Ishikawa (cell line): Measurements from ENCODE around the gene ROPN1L.

Experiments used
- CREB1 ChIP-seq: IDR thresholded peaks from 2 replicates; pipeline ENCODE4 v1.6.1; 2012; ENCODE audit warnings: low read depth
- EGR1 ChIP-seq: IDR thresholded peaks from 2 replicates; pipeline ENCODE4 v1.6.1; 2012
- EP300 ChIP-seq: IDR thresholded peaks from 2 replicates; pipeline ENCODE4 v1.6.1; 2012; ENCODE audit warnings: borderline replicate concordance
- FOXM1 ChIP-seq: IDR thresholded peaks from 2 replicates; pipeline ENCODE4 v1.6.1; 2012; ENCODE audit warnings: low read depth, borderline replicate concordance
- NFIC ChIP-seq: IDR thresholded peaks from 2 replicates; pipeline ENCODE4 v1.6.1; 2012
- RAD21 ChIP-seq: IDR thresholded peaks from 2 replicates; pipeline ENCODE4 v1.6.1; 2012; ENCODE audit warnings: low read depth
- TAF1 ChIP-seq: IDR thresholded peaks from 2 replicates; pipeline ENCODE4 v1.6.1; 2012; ENCODE audit warnings: low read depth, mild to moderate bottlenecking
- TCF12 ChIP-seq: IDR thresholded peaks from 2 replicates; pipeline ENCODE4 v1.6.1; 2012; ENCODE audit warnings: low read depth
- YY1 ChIP-seq: IDR thresholded peaks from 2 replicates; pipeline ENCODE4 v1.6.1; 2012; ENCODE audit warnings: low read depth
- TF ChIP-seq, protein P1 (sequence below): IDR thresholded peaks from 2 replicates; pipeline ENCODE4 v1.6.1; 2012; ENCODE audit warnings: low read depth, mild to moderate bottlenecking
- TF ChIP-seq, protein P2 (sequence below): IDR thresholded peaks from 2 replicates; pipeline ENCODE4 v1.6.1; 2012
- TF ChIP-seq, protein P3 (sequence below): IDR thresholded peaks from 2 replicates; pipeline ENCODE4 v1.6.1; 2012

DNA sequence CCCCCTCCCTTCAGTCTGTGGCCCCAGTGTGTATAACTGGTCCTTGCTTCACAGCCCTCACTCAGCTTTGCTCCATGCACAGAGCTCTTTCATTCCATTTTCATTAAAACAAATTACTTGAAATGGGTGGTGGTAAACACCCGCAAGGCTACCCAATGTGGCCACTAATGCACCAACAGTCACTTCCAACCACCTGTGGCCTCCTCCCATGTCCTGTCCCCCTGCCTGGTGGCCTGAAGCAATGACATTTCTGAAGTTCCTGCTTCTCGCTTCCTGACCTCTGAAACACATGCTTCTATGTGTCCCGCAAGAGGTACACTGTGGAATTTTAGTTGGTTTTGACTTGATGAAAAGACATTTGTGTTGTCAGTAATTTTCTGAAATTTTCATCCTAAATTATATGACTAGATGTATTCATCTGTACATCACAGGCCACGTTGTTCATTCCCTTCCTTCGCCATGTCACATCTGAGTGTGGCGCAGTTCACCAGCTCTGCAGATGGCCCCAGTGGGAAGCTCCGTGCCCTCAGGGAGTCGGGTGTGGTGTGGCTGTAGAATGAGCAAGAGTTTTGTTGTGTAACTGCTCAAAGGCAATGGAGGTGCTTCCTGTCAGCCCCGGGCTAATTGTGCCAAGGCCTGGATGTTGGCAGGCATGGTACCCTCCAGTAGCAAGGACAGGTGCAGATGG lies 9.6 kb downstream of the ROPN1L start:
- TF ChIP-seq, protein P1, sequence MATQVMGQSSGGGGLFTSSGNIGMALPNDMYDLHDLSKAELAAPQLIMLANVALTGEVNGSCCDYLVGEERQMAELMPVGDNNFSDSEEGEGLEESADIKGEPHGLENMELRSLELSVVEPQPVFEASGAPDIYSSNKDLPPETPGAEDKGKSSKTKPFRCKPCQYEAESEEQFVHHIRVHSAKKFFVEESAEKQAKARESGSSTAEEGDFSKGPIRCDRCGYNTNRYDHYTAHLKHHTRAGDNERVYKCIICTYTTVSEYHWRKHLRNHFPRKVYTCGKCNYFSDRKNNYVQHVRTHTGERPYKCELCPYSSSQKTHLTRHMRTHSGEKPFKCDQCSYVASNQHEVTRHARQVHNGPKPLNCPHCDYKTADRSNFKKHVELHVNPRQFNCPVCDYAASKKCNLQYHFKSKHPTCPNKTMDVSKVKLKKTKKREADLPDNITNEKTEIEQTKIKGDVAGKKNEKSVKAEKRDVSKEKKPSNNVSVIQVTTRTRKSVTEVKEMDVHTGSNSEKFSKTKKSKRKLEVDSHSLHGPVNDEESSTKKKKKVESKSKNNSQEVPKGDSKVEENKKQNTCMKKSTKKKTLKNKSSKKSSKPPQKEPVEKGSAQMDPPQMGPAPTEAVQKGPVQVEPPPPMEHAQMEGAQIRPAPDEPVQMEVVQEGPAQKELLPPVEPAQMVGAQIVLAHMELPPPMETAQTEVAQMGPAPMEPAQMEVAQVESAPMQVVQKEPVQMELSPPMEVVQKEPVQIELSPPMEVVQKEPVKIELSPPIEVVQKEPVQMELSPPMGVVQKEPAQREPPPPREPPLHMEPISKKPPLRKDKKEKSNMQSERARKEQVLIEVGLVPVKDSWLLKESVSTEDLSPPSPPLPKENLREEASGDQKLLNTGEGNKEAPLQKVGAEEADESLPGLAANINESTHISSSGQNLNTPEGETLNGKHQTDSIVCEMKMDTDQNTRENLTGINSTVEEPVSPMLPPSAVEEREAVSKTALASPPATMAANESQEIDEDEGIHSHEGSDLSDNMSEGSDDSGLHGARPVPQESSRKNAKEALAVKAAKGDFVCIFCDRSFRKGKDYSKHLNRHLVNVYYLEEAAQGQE: no peak
- TF ChIP-seq, protein P2, sequence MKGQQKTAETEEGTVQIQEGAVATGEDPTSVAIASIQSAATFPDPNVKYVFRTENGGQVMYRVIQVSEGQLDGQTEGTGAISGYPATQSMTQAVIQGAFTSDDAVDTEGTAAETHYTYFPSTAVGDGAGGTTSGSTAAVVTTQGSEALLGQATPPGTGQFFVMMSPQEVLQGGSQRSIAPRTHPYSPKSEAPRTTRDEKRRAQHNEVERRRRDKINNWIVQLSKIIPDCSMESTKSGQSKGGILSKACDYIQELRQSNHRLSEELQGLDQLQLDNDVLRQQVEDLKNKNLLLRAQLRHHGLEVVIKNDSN: no peak
- TF ChIP-seq NFIC (no peak), CREB1 (no peak), TCF12 (no peak), TAF1 (no peak), EGR1 (no peak), YY1 (no peak), EP300 (no peak), FOXM1 (no peak), RAD21 (no peak)
- TF ChIP-seq, protein P3, sequence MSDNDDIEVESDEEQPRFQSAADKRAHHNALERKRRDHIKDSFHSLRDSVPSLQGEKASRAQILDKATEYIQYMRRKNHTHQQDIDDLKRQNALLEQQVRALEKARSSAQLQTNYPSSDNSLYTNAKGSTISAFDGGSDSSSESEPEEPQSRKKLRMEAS: no peak
